Measurements from ENCODE around the gene C2CD4C. TPM values are rescaled to one million over a fixed set of nuclear protein-coding genes. Genes with fewer than 3 reads are reported as not detected.
"Not testable (repeated sequence)": the region's sequence is repeated elsewhere in the genome, so short reads cannot be mapped to it uniquely, and the experiment has no call there.

Gene C2CD4C
- total and polyA plus RNA-seq, 10 of the 15 experiments (the other 5 are each of a cell fraction or from before 2014, with no cell fraction given) = not detected

DNA sequence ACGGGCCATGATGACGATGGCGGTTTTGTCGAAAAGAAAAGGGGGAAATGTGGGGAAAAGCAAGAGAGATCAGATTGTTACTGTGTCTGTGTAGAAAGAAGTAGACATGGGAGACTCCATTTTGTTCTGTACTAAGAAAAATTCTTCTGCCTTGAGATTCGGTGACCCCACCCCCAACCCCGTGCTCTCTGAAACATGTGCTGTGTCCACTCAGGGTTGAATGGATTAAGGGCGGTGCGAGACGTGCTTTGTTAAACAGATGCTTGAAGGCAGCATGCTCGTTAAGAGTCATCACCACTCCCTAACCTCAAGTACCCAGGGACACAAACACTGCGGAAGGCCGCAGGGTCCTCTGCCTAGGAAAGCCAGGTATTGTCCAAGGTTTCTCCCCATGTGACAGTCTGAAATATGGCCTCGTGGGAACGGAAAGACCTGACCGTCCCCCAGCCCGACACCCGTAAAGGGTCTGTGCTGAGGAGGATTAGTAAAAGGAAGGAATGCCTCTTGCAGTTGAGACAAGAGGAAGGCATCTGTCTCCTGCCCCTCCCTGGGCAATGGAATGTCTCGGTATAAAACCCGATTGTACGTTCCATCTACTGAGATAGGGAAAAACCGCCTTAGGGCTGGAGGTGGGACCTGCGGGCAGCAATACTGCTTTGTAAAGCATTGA, 22.2 kb downstream of the C2CD4C start:
- BruUV-seq (replicated peaks) = not testable (repeated sequence)

DNA sequence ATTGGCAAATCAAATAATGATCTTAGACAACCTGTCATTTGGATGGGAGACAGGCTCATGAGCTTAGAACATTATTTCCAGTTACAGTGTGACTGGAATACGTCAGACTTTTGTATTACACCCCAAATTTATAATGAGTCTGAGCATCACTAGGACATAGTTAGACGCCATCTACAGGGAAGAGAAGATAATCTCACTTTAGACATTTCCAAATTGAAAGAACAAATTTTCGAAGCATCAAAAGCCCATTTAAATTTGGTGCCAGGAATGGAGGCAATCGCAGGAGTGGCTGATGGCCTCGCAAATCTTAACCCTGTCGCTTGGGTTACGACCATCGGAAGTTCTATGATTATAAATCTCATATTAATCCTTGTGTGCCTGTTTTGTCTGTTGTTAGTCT, 22.8 kb downstream of the C2CD4C start:
- RAD21 ChIA-PET (ENCODE audit: unreplicated experiment); H3K27me3 ChIP-seq (replicated peaks in 1 of 2; ENCODE audit: control insufficient read depth in 2 of 2, insufficient read depth in 2 of 2, low read length in 1 of 2); H2AFZ ChIP-seq (ENCODE audit: control insufficient read depth, low read depth, low read length); H3K4me2 ChIP-seq (ENCODE audit: control insufficient read depth, insufficient read depth); POLR2A ChIA-PET; H3K27ac ChIP-seq (ENCODE audit: control insufficient read depth, insufficient read depth); H4K20me1 ChIP-seq (ENCODE audit: control insufficient read depth, insufficient read depth); H3K9ac ChIP-seq (ENCODE audit: control insufficient read depth, insufficient read depth, low read length); FAIRE-seq; intact Hi-C loops (cut with micrococcal nuclease; ENCODE audit: unreplicated experiment); SMC1A ChIA-PET (ENCODE audit: uncharacterized antibody, unreplicated experiment); ATAC-seq; H3K4me3 ChIP-seq; H3K79me2 ChIP-seq (ENCODE audit: control insufficient read depth, insufficient read depth, low read length); DNase-seq (ENCODE audit: low read depth, low spot score); BruUV-seq (replicated peaks); in situ Hi-C loops (cut with MboI); CTCF ChIA-PET; H3K9me3 ChIP-seq (replicated peaks; ENCODE audit: control insufficient read depth, insufficient read depth, low read length); H3K36me3 ChIP-seq (ENCODE audit: control insufficient read depth in 2 of 2, insufficient read depth in 2 of 2, low read length in 1 of 2): not testable (repeated sequence)
- 54% methylated on average over 8 of the region's 8 CpGs for WGBS (ENCODE audit: insufficient coverage, insufficient replicate concordance, low lambda C conversion rate, missing lambda C conversion rate)
- peaks cover 20% of the 10 kb centered on the region for H3K4me1 ChIP-seq (ENCODE audit: control insufficient read depth, insufficient read depth, low read length)

More for the DNA sequence above, 22.2 kb downstream of the C2CD4C start:
- H4K20me1 ChIP-seq (ENCODE audit: control insufficient read depth, insufficient read depth); H3K9ac ChIP-seq (ENCODE audit: control insufficient read depth, insufficient read depth, low read length); CTCF ChIA-PET; H3K27ac ChIP-seq (ENCODE audit: control insufficient read depth, insufficient read depth); H3K4me3 ChIP-seq; DNase-seq (ENCODE audit: low read depth, low spot score); H3K79me2 ChIP-seq (ENCODE audit: control insufficient read depth, insufficient read depth, low read length); H2AFZ ChIP-seq (ENCODE audit: control insufficient read depth, low read depth, low read length); FAIRE-seq; H3K9me3 ChIP-seq (replicated peaks; ENCODE audit: control insufficient read depth, insufficient read depth, low read length); H3K36me3 ChIP-seq (ENCODE audit: control insufficient read depth in 2 of 2, insufficient read depth in 2 of 2, low read length in 1 of 2); in situ Hi-C loops (cut with MboI); SMC1A ChIA-PET (ENCODE audit: uncharacterized antibody, unreplicated experiment); intact Hi-C loops (cut with micrococcal nuclease; ENCODE audit: unreplicated experiment); H3K4me2 ChIP-seq (ENCODE audit: control insufficient read depth, insufficient read depth); RAD21 ChIA-PET (ENCODE audit: unreplicated experiment); POLR2A ChIA-PET; H3K27me3 ChIP-seq (replicated peaks in 1 of 2; ENCODE audit: control insufficient read depth in 2 of 2, insufficient read depth in 2 of 2, low read length in 1 of 2); ATAC-seq: not testable (repeated sequence)
- peaks cover 20% of the 10 kb centered on the region for H3K4me1 ChIP-seq (ENCODE audit: control insufficient read depth, insufficient read depth, low read length)
- WGBS (ENCODE audit: insufficient coverage, insufficient replicate concordance, low lambda C conversion rate, missing lambda C conversion rate) = 60% methylated on average over 9 of the region's 22 CpGs
